ENCODE measurements around the gene TTC36.
"Not testable (repeated sequence)": the region's sequence is repeated elsewhere in the genome, so short reads cannot be mapped to it uniquely, and the experiment has no call there.

TTC36 gene

DNA sequence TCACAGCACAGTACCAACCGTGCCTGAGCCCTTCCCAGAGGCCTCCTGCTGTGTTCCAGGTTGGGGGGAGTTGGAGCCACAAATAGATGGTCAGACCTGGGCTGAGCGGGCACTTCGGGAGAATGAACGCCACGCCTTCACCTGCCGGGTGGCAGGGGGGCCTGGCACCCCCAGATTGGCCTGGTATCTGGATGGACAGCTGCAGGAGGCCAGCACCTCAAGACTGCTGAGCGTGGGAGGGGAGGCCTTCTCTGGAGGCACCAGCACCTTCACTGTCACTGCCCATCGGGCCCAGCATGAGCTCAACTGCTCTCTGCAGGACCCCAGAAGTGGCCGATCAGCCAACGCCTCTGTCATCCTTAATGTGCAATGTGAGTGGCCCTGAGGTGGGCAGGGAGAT is 4.8 kb downstream of the TTC36 start:
- no peak for DNase-seq (ENCODE audit: low read depth)

DNA sequence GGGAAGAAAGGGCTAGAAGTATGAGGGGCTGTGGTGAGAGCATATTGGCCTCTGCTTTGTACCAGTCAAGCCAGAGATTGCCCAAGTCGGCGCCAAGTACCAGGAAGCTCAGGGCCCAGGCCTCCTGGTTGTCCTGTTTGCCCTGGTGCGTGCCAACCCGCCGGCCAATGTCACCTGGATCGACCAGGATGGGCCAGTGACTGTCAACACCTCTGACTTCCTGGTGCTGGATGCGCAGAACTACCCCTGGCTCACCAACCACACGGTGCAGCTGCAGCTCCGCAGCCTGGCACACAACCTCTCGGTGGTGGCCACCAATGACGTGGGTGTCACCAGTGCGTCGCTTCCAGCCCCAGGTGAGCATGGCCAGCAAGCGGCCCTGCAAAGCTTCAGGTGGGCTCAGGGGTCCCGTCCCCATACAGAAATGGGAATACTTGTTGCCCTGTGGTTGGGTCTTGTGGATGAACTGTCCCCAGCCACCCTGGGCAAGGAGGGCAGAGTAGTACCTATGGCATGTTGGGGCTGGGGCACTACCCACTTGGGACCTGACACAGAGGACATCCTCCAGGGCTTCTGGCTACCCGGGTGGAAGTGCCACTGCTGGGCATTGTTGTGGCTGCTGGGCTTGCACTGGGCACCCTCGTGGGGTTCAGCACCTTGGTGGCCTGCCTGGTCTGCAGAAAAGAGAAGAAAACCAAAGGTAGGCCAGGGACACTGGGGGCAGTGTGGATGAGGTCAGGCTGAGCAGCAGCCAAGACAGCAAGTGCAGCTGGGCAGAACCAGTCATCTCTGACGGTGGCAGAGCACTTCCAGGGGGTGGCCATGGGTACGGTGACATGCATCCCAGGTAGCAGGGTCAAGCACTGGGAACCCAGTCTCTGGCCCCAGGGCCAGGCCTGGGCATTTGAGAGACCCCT is 5.8 kb downstream of the TTC36 start:
- no peak for DNase-seq (ENCODE audit: low read depth)

- DNase-seq (ENCODE audit: low read depth) = no peak
Observed at GRCh38 chr11:118533769-118534729, 6.8 kb downstream of the TTC36 start.

DNA sequence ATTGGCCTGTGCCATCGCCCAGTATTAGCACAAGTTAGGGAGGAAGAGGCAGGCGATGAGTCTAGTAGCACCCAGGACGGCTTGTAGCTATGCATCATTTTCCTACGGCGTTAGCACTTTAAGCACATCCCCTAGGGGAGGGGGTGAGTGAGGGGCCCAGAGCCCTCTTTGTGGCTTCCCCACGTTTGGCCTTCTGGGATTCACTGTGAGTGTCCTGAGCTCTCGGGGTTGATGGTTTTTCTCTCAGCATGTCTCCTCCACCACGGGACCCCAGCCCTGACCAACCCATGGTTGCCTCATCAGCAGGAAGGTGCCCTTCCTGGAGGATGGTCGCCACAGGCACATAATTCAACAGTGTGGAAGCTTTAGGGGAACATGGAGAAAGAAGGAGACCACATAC is 8.0 kb downstream of the TTC36 start:
- no peak for DNase-seq (ENCODE audit: low read depth)

- no peak for DNase-seq (ENCODE audit: low read depth)
Observed at GRCh38 chr11:118536726-118537125, 9.5 kb downstream of the TTC36 start.

GRCh38 chr11:118537409-118537980 is 10.2 kb downstream of the TTC36 start:
- no peak for DNase-seq (ENCODE audit: low read depth)

DNA sequence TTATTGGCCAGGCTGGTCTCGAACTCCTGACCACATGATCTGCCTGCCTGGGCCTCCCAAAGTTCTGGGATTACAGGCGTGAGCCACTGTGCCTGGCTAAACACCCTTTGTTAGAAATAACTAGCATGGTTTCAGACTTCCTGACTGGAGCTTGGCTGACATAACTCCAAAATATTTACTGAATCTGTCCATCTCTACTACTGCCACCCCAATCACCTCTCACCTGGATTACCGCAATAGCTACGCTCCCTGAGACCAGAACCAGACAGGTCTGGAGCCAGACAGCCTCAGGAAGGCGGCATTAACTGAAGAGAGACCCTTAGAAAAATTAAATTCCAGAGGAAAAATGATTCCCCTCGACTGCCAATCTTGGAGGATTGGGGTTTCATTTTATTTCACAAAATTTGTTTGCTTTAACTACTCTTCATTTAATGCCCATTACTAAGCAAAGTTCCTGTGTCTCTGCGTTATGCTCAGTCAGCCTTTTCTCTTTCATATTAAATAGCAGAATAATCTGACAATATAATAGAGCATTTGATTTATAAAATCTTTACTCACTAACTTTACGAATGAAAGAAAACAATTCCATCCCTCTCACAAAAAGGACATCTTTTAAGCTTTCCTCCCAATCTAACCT is 16.9 kb downstream of the TTC36 start:
- DNase-seq (ENCODE audit: low read depth) = no peak

DNA sequence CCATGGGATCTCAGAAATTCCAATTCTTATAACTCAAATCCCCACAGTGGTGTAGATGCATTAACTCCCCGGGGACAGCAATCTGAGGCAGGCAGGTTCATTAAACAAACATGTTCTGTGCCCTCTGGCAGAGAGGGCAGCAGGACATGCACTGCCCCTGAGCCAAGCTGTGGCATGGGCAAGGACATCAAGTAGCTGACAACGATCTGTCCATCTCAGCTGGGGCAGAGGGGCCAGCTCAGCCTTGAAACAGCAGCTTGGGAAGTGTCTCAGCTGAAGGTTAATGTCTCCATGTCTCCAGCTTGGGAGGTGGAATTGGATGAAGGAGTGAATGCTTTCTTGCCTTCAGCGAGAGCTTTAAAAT is 17.4 kb downstream of the TTC36 start:
- DNase-seq (ENCODE audit: low read depth) = no peak

GRCh38 chr11:118545533-118545932 is 18.3 kb downstream of the TTC36 start:
- DNase-seq (ENCODE audit: low read depth) = no peak

DNA sequence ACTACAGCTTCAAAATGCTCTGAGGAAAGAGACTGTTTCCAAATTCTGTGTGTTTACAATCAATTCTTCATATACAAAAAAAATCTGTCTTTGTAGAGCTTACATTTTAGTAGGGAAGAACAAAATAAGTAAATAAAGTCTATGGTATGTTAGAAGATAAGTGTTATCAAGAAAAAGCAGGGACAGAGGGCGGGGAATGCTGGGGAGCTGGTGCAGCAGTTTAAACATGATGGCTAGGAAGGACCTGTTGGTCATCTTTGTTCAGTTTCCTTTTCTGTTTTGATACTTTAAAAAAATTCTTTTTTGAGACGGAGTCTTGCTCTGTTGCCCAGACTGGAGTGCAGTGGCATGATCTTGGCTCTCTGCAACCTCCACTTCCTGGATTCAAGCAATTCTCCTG is 19.9 kb downstream of the TTC36 start:
- no peak for DNase-seq (ENCODE audit: low read depth)

DNA sequence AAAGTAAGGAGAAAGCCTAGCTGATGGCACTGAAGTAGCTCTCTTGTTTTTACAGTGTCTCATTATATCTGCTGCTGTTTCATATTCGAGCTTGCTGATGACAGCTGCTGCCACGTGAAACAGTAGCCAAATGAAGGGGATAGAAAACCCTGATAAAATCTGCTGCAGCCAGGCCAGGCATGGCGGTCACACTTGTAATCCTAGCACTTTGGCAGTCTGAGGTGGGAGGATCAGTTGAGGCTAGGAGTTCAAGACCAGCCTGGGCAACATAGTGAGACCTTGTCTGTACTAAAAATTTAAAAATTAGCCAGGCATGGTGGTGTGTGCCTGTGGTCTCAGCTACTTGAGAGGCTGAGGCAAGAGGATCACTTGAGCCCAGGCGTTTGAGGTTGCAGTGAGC is 25.1 kb downstream of the TTC36 start:
- no peak for DNase-seq (ENCODE audit: low read depth)

DNA sequence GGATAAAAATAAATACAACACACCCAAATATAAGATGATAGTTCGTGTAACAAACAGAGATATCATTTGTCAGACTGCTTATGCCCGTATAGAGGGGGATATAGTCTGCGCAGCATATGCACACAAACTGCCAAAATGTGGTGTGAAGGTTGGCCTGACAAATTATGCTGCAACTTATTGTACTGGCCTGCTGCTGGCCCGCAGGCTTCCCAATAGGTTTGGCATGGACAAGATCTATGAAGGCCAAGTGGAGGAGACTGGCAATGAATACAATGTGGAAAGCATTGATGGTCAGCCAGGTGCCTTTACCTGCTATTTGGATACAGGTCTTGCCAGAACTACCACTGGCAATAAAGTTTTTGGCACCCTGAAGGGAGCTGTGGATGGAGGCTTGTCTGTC is 33.5 kb downstream of the TTC36 start:
- no peak for DNase-seq (ENCODE audit: low read depth)

DNA sequence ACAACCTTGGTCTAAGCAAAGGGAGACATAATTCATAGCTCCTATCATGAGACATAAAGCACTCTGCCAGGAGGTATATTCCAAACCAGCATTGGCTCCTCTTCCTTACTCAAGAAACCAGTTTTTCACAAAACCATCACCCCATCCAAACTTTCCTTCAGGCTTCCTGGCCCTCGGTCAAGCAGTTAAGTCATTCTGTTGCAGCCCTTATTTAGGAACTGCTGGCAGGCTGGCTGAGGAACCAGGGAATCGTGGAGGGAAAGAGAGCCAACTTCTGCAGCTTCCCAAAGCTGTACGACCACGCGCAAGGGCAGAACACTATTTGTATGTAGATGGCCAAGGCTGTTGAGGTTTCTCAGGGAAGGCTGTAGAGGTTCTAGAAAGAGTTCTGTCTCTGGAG is 37.8 kb downstream of the TTC36 start:
- DNase-seq (ENCODE audit: low read depth) = no peak

- DNase-seq (ENCODE audit: low read depth) = no peak
Observed at GRCh38 chr11:118569670-118570069, 42.4 kb downstream of the TTC36 start.

- DNase-seq (ENCODE audit: low read depth) = no peak
Observed at GRCh38 chr11:118570787-118571186, 43.5 kb downstream of the TTC36 start.

DNA sequence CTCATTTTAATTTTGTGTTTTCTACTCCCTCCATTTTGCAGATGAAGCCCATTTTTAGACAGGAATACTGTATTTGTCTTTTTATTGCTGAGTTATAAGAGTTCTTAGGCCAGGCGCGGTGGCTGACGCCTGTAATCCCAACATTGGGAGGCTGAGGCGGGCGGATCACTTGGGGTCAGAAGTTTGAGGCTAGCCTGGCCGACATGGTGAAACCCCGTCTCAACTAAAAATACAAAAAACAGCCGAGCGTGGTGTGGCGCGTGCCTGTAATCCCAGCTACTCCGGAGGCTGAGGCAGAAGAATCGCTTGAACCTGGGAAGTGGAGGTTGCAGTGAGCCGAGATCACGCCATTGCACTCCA is 44.4 kb downstream of the TTC36 start:
- DNase-seq (ENCODE audit: low read depth) = not testable (repeated sequence)

DNA sequence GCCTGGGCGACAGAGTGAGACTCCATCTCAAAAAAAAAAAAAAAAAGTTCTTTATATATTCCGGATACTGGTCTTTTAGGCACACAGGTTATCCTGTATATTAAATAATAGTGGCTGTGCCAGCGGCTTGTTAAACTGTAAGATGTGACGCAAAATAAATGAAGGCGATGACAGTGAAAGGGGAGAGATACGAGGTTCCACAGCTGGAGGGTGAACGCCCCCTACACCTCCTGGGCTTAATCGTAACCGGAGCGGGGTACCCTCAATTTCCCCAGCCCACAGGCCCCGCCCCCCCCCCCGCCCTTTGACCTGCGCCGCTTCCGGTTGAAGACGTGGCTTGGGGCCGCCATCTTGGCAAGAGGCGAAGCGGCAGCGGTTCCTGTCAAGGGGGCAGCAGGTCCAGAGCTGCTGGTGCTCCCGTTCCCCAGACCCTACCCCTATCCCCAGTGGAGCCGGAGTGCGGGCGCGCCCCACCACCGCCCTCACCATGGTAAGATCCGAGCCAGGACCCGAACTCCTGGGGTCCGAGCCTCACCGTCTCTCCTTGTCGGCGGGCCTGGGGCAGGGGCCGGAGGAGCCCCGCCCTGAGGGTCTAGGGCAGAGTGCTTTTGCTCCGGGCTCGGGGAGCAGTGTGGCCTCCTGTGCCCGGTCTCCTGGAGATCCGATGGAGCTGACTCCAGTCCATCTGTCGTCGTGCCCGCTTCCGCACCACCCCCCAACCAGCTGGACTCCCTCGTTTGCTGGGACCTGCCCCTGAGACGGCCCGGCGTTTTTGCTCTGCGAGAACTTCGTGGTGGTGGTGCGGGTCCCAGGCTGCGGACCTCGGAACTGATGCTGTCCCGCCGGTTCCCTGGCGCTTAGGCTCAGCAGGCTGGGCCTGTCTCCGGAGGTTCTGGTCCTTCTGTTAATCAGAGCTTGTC is 45.0 kb downstream of the TTC36 start, which contains the start of gene ARCN1:
Gene ARCN1, plus strand, starts transcription at position 349 of the 920 bp plus-strand sequence. Its CDS starts 139 bp downstream, at position 488.
- DNase-seq (ENCODE audit: low read depth) = peak; percentile 68

DNA sequence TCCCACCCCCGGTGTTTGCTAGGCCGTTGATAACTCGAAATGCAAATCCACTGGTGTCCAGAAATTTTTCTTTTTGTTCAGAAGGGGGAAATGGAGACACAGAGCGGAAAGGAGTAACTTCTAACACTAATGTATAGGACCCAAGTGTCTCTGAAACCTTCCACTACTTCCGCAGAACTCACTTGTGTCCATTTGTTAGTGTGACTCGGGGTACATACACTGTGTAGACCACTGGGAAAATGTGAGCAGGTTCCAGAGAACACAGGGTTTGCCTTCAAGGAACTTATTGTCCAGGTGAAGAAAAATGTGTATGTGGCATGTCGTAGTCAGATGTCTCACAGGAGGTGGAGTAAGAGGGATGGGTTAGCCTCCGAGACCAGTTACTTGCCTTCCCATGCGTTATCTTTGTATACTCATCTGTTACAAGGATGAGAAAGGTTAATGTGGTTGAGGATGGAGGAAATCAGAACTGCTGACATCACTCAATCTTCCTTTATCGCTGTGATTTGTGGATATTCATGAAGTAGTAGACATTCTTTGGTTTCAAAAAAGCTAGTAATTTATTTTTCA is 45.8 kb downstream of the TTC36 start:
- DNase-seq (ENCODE audit: low read depth) = no peak

- no peak for DNase-seq (ENCODE audit: low read depth)
Observed at GRCh38 chr11:118574636-118575035, 47.4 kb downstream of the TTC36 start.

- not testable (repeated sequence) for DNase-seq (ENCODE audit: low read depth)
Observed at GRCh38 chr11:118577995-118578394, 50.7 kb downstream of the TTC36 start.

All from stimulated activated CD4-positive, alpha-beta T cell treated with anti-CD3 and anti-CD28 coated beads, Interleukin-2, amount 100 ng/mL, for 4 hours (primary cell).